RPMI7951 (cell line): ENCODE results near the gene MLLT10. TPM values are rescaled to one million over a fixed set of nuclear protein-coding genes. Genes with fewer than 3 reads are reported as not detected.

Source experiments
- DNase-seq: peaks from one replicate; pipeline ENCODE4 v3.0.0-alpha.2; 2012; ENCODE audit warnings: low read depth
- total RNA-seq: library from RNA; depleted of rRNA; stranded (reverse); fragments of >200 nt; shearing (Covaris generic); gene quantifications from 2 replicates; pipeline ENCODE4 v1.2.3, GENCODE V29; 2014

MLLT10 gene
- total RNA-seq, 1 experiment from 2014 or later = 42.1 TPM

DNA sequence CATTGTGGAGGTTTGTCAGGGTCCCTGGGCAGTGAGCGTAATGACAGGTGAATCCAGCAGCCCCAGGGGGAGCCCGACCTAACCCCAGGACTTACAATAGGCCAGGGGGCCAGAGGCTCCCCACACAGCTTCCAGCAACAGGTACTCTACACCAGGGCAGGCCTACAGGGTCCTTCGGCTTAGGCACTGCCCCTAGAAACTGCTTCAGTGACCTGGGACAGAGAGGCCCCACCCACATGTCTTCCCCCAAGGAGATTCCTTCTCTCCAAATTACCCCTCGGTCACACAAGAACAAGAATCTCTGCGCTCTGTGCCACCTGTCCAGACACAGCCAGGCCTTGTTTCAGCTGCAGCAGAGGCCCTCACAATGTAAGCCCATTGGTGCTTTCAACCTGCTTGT lies 32.9 kb upstream of the MLLT10 start:
- no peak for DNase-seq

DNA sequence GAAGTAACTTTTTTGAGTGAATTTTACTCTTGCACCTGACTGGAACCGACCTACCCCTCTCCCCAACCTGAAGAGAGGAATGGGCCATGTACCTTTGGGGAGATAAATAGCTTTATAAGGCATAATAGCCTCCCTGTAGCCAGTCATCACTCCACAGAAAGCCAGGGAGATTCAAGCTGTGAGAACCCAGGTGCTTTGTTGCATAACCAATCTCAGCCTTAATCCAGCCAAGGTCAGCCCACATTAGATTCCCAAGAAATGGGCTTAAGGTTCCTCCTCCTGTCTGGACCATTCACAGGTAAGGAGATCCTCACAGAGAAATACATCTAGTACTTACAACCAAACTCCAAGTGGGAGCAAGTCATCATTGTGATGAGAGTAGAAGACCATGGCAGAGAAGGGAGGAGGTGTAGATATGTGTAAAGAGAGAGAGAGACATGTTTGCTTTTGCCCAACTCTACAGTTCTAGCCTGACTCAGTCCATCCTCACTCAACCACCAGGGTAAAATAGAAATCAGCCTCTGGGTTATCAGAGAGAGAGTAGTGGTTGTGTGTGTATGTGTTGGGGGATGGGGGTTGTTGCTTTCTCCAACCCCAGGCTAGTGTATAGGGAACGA lies 32.2 kb upstream of the MLLT10 start:
- DNase-seq = no peak

DNA sequence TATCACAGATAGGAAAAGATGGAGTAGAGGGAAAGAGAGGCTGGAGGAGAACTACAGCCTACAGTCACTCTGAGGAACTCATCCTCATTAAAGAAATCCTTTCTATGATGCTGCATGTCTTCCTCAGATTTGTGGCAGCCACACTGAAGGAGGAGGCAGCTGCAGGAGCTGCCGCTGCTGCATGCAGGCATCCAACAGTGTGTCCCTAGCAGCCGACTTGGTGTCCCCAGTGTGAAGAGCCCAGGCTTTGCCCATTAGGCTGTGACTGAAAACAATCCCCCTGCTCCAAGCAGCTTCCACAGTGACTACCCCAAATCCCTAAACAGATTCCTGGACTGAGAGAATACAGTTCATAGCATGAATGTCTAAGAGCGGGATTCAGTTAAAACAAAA lies 31.7 kb upstream of the MLLT10 start:
- no peak for DNase-seq

DNA sequence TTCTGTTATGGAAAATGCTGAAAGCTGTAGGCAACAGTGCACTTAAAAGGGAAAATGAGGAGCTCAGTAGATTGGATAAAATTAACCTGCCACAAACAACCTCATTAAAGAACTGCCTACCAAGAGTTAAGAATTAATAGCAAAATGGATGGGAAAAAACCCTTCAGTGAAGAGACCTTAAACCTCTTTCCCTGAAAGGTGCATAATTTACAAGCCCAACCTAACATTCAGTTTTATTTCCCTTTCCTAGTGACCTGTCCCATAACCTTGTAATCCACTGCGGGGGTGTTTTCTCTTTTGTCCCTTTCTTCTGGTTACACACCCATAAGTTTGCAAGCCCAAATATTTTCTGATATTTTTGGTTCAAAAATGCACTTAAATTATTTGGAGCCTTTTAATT lies 30.5 kb upstream of the MLLT10 start:
- DNase-seq = no peak

DNA sequence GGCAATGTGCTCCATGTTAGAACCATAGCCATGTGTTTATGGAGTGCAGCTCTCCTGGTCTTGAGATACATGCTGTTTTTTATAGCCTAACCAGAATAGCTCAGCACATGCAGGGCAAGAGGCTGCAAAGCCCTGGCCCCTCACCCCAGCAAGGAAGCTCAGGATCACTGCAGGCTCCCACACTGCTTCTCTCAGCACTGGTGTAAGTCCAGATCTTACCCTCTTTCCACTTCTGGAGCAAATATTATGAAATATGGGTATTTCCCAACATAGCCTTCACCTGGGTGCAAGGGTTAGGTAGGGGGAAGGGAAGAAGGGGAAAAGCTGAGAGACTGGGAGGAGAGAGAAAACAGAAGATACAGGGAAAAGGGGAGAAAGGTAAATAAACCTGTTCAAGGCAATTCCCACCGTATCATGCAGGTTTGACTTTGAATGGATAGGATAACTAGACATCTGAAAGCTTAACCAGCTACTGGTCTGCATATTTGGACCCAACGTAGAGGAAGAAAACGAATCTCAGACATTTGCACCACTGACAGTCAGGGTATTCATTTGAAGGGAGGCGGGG lies 28.2 kb upstream of the MLLT10 start:
- DNase-seq = no peak

DNA sequence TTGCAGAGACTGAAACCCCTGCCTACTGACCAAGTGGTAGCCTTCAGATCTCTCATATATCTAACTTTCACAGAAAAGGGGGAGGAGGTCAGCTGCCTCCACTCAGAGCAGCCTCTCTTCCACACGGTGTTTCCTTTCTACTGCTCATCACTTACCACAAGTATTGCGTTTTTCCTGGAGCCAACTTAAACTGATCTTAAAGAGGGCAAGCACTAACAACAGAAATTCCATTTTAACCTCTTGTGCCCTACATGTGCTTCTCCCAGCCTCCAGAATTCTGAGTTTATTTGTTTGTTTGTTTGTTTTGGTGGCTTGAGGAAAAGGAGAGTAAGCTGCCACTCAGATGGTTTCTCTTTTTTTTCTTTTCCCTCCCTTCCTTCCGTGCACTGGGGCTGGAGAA lies 27.7 kb upstream of the MLLT10 start:
- DNase-seq = no peak

DNA sequence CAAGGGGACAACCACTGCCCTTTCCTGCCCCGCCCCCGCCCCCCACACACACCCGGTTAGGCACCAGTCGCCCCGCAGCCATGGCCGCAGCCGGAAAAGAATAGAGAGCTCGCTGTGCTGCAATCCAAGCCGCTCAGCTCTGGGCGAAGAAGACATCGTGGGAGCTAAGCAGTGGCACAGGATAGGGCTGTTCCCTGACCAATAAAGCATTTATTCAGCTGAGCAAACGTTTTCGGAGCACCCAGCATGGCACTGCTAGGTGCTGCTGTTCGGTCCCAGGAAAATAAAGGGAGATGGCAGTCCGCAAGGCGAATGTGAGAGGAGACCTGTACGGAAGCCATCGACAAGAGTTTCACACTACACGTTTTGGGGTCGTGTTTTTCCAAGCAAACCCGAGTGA lies 26.9 kb upstream of the MLLT10 start:
- DNase-seq = no peak

DNA sequence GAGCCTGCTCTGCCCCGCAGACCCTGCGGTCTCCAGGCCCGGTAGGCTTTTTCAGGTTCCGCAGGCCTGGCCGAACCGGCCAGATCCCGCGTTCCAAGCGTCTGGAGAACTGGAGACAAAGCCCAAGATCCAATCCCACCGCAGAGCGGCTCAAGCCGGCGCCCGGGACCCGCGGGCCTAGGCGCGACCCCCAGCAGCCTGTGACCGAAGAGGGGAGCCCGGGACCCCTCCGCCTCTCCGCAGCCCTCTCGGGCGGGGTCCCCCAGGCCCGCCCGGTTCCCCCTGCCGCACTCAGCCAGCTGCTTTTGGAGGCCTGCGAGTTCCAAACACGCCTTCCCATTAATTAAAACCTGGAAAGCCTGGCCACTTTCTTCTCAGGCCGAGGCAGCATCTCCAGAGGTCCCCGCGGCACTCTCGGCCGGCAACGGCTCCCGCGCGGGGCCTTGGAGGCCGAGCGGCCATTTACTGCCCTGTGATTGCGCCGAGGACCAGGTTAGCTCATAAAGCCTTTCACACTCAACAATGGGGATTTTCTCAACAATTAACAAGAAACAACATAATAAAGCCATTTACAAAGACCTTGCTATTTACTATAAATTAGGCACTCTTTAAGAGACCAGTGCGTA lies 25.2 kb upstream of the MLLT10 start:
- DNase-seq = no peak

DNA sequence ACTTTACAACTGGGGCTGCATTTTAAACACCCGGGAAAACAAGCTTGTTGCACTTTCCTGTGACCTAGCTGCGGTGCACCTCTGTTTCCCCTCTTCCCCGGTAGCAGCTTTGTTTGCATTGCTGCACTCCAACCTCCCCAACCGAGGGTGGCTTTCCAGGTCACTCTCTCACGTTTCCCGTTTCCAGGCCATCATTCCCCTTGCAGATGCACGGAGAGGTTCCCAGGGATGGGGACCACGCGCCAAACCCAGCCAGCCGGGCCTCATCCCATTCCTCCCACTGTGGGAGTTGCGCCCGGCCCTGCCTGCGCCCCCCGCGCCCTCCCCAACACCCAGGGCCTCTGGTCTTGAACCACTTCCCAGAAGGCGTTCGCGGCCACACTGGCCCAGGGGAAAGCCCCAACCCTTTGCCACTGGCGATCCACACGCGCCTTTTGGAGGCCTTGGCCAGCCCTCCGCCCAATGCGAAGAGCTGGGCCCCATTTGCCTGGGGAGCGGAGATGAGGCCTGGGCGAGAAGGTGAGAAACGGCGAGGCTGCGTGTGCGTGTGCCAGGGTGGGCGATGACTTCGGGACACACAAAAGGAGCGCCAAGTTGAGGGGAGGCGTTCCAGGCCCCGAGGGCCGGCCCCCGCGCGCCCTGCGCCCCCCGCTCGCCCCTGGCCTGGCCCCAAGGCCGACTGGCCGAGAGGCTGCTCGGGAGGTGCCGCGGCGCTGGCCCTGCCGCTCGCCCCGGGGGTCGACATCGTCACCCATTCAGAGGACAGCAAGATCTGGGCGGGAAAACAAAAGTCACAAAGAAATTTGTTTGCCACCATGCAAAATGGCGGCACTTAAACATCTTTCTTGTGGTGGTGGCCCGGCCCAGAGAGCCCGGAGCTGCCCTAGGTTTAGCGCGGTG lies 24.4 kb upstream of the MLLT10 start:
- no peak for DNase-seq

DNA sequence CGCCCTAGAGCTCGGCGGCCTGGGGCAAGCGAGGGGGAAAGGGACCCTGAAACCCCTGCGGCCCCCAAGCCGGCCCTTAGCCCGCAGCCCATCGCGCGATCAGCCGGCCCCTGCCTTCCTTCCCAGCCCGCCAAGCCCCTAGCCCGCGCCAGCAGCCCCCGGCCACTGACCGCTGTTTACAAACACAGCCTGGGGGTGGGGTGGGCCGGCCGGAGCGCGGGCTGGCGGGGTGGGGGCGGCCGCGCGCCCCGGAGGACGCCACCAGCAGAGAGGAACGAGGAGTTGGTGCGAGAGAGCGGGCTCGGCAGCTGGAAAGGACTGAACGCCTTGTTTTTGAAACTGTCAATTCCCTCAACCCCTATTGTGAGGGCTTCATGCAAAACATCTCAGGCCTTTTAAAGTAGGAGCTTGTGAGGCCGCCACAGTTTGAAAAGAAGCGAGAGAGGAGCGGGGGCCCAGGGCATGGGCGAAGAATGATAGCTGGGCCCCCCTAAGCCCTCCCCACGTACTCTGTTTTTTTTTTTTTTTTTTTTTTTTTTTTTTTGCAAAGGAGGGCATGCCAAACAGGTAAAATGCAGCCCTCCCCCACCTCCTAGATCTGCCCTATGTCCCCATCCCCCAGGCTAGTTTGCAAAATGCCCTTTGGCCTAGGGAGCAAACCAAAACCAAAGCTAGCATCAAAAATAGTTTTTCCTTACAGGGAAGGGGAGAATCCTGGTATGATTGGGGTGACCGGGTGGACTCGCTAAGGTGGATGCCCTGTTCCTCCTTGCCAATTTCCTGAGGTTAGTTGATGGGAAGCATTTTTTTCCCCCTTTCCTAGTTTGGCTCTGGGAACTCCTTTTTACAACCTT lies 23.6 kb upstream of the MLLT10 start:
- DNase-seq = no peak

DNA sequence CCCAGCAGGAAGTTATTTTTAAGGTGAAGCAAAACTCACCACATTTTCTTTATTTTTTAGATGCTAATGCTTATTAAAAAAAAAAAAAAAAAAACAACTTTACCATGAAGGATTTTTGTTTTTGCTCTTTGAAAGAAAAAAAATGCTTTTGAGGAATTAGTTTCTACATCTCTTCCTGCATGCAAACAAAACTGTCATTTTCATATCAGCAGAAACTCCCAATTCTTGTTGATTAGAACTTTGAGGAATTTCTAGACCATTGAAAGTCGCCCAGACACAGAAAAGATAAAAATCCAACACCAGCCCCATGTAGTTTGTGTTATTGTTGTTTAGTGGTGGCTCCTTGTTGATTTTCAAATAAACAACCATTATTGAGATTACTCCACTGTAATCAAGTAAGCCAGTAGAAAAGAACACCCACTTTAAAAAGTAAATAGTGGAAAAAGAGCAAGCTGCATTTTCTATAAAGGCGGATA lies 22.9 kb upstream of the MLLT10 start:
- DNase-seq = no peak

DNA sequence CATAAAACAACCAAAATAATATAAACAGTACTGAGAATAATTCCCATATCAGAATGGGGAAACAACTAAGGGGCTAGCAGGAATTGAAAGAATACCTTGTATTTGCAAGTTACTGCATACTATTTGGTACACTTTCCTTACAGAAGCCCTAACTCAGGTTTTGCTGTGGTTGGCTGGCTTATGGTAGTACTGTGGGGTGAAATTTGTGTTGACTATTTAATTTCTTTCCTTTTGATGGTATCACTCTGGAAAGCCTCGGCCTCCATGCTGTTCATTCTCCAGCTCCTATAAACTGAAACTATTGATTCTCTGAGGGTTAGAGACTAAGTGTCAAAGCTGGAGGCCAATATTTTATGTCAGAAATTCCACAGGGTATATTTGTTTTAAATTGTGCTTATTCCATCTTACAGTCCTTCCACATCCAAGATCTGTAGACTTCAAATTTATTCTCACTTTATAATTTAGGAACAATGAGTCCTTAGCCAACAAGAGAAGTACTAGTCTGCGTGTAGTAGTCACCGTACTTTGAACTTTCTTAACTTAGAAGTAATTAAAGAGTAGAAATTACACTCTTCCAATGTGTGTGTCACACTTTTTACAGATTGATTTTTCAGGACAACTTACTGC lies 22.0 kb upstream of the MLLT10 start:
- DNase-seq = no peak

DNA sequence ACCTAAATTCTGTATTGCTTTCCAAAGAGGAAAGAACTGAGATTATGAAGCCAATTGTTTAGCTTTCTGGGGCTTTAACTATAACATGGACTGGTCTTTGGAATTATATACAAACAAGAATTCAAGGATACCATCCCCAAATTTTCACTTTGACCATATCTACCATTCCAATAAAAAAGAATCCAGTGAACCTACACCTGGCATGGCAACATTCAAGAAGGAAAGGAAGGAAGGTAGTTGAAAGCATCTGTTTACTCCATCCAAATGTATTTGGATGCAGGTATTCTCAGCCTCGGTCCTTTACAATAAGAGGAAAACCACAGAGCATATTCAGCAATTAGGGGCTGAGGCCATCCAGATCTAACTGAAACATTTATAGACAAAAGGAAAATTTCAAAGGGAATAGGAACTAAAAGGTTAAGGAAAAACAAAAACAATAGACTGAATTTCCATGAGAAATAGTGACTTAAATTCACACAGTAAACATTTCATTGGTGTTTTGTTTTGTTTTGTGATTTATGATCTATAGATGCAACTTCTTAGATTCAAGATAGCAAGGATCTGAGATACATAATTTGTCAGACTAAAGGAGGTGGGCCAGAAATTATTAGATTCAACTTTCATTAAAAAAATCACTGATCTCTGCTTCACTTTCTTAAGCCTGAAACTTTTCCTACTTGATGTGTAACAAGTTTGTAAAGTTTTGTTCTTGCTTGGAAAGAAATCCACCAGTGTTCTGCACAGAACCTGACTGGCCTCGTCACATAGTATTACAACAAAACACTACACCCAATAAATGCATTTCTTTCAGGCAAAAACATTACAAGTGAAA lies 21.2 kb upstream of the MLLT10 start:
- DNase-seq = no peak

DNA sequence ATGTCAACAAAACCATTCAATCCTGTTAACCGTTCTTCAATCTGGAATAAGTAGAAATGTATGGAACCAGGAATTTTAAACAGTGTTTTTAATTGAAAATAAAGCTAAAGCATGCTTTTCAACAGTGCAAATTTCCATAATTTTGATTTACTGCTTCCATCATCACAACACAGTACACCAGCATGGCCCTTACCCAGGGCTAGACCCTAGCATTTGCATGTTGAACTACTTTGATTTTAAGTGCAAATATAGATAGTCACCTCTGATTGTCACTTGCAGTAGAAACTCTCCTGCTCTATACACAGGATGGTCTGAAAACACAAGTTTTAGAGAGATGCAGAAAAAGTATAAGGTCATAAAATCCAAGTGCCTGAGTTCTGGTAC lies 20.6 kb upstream of the MLLT10 start:
- DNase-seq = no peak

DNA sequence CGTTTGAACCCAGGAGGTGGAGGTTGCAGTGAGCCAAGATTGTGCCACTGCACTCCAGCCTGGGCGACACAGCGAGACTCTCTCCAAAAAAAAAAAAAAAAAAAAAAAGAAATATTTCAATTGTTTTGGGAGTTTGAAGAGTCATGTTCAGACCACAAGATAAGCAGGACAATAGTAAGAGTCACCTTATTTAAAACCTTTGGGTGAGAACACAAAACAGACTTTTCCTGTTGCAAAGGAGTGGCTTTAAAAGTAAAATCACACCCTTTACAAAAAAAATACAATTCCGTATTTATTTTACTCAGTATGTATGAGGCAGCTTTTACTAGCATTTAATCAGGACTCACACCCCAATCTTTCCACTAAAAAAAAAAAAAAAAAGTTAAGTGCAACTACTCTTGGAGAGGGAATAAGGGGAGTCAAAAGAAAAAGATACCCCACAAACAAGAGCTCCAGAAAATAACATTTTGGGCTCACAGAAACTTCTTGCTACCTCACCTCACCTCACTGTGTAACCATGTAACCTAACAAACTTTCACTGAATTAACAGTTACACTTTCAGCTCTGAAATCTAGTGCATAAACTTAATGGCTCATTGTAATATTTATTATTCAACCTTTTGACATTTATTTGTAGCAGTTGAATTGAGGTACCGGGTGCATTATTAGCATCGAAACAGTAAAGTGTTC lies 19.8 kb upstream of the MLLT10 start:
- DNase-seq = no peak

DNA sequence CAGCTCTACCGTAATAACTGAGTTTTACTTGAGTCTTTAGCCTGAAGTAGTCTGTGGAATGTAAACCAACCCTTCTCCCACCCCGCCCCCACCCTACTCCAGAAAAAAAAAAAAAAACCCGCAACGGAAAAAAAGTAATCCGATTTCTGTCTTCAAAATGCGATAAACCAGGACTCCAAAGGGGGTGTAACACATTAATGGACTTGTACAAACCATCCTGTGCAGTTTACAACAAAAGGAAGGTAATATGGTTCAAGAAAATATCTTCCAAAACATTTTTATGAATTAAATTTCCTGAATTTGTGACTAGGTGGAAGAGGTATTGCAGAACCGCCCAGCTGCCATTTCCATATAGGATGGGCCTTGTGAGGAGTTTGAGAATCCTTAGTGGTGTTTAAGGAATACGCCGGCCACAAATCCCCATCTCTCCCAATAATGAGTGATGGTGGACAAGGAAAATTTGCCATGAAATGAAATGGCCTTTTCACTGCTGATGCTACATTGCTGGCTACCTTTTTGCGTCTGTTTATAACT lies 19.1 kb upstream of the MLLT10 start:
- DNase-seq = no peak

DNA sequence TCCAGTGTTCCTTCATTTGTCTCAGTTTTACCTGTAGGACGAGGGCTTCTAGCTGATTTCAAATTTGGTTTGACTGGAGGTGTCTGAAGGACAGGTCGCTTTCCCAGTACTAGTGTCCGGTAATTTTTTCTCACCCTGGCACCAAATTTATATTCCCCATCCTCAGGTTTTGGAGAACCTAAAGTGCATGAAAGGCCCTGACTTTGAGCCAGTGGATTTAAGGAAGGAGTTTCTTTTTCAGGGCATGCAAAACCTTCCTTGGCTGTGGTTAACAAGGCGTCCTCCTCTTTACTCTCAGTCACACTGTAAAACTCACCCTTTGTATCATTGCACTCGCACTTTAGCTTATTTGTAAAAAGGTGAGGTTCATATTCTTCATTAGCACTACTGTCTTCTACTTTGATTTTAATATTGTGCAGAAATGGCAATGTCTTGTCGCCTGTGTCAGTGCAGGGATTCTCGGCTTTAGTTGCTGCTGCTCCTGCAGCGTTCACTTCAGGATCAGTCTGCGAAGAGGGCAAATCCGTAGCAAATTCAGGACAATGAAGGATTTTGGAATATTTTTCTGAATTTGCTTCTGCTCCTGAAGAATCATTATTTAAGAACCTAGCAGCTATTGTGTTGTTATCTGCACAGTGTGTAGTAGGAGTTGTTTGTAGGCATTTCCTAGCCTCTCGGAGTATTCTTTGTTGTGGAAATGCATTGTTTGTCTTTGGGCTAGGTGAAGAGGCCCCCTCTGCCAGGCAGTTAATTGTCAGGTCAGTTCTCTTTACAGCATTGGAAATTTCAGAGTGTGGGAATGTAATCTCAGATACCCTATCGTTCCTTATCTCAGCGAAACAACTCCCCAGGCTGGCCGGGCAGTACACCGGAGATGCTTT lies 18.4 kb upstream of the MLLT10 start:
- DNase-seq = no peak
